HepG2 (cell line): Measurements from ENCODE around the gene CLIP2.

Experiments
- EZH2 ChIP-seq: conservative IDR thresholded peaks from 2 replicates; pipeline ENCODE4 v1.6.1; 2012; ENCODE audit warnings: mild to moderate bottlenecking, low read depth, low read length, moderate library complexity
- POLR2A ChIP-seq, 2 experiments: IDR thresholded peaks; 2 replicates each; pipeline ENCODE4 v1.6.1; 2011; ENCODE audit warnings: low read depth in 2 of 2, low read length in 2 of 2, mild to moderate bottlenecking in 1 of 2, moderate library complexity in 1 of 2; ENCODE audit not compliant: insufficient read depth in 1 of 2
- ZNF292 ChIP-seq: sonication (generic); formaldehyde crosslinking; IDR thresholded peaks from 2 replicates; pipeline ENCODE4 v1.8.1; 2022; ENCODE audit warnings: mild to moderate bottlenecking, low read depth, missing genetic modification reagents, borderline replicate concordance
- TF ChIP-seq, protein P1 (sequence below): fragments of 450-650 bp; IDR thresholded peaks from 2 replicates; pipeline ENCODE4 v1.6.1; 2016

GRCh38 chr7:74246497-74246896 lies 42.7 kb upstream of the CLIP2 start:
- TF ChIP-seq POLR2A (IDR thresholded peaks at IDR 0.05; ENCODE audit: insufficient read depth in 1 of 2, low read depth in 2 of 2, low read length in 2 of 2) = no peak
- TF ChIP-seq EZH2 = no peak
- TF ChIP-seq, protein P1, sequence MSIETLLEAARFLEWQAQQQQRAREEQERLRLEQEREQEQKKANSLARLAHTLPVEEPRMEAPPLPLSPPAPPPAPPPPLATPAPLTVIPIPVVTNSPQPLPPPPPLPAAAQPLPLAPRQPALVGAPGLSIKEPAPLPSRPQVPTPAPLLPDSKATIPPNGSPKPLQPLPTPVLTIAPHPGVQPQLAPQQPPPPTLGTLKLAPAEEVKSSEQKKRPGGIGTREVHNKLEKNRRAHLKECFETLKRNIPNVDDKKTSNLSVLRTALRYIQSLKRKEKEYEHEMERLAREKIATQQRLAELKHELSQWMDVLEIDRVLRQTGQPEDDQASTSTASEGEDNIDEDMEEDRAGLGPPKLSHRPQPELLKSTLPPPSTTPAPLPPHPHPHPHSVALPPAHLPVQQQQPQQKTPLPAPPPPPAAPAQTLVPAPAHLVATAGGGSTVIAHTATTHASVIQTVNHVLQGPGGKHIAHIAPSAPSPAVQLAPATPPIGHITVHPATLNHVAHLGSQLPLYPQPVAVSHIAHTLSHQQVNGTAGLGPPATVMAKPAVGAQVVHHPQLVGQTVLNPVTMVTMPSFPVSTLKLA = no peak
- no peak for TF ChIP-seq ZNF292
